ENCODE results near the gene PRSS2. TPM values are rescaled to one million over a fixed set of nuclear protein-coding genes. Genes with fewer than 3 reads are reported as not detected.

PRSS2 gene
- polyA plus RNA-seq, 1 experiment = not detected

GRCh38 chr7:142784716-142785115 lies 13.9 kb downstream of the PRSS2 start:
- H3K4me3 ChIP-seq (ENCODE audit: low read depth, low read length) = no peak overlapping the region
- POLR2A ChIA-PET = no interaction called here

DNA sequence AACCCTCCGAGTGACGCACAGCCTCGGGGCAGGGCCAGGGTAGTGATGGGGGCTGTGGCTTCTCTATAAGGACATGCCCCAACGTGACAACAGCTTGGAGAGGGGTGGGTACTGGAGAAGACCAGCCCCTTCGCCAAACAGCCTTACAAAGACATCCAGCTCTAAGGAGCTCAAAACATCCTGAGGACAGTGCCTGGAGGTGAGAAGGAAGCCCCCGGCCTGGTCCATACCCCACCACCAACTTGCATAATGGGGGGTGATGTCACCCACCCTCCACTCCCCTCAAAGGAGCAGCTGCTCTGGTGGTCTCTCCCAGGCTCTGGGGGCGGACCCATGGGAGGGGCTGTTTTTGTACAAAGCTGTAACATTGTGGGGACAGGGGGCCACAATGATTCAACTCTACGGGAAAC lies 15.1 kb downstream of the PRSS2 start:
- Histone ChIP-seq H3K4me3 (ENCODE audit: low read depth, low read length) (no peak overlapping the region), H3K27me3 (ENCODE audit: control insufficient read depth, insufficient read depth, low read length) (peaks cover 7% of the 10 kb centered on the region), H3K9me3 (ENCODE audit: control insufficient read depth, insufficient read depth, low read length) (no peaks in the 10 kb centered on the region), H3K27ac (ENCODE audit: low read depth, low read length) (no peak overlapping the region)
- POLR2A ChIA-PET = no interaction called here
- no peak for DNase-seq (ENCODE audit: low read depth, low spot score)
- TF ChIP-seq CTCF (IDR thresholded peaks at IDR 0.05; ENCODE audit: low read depth, low read length) = no peak
- CTCF ChIA-PET = interaction anchor here (0.5 to 6.8 kb wide), 10 partner anchors 23 to 483 kb away, joined by 3 to 262 read pairs (median 4); no protein-coding TSS in a partner anchor

More at GRCh38 chr7:142784716-142785115, 13.9 kb downstream of the PRSS2 start:
- no peak for DNase-seq (ENCODE audit: low read depth, low spot score)
- CTCF ChIA-PET = interaction anchor here (0.6 to 6.8 kb wide), 19 partner anchors 25 to 1380 kb away, joined by 3 to 262 read pairs (median 5); no protein-coding TSS in a partner anchor
- H3K27ac ChIP-seq (ENCODE audit: low read depth, low read length) = no peak overlapping the region
- peaks cover 7% of the 10 kb centered on the region for H3K27me3 ChIP-seq (ENCODE audit: control insufficient read depth, insufficient read depth, low read length)
- no peaks in the 10 kb centered on the region for H3K9me3 ChIP-seq (ENCODE audit: control insufficient read depth, insufficient read depth, low read length)
- TF ChIP-seq CTCF (IDR thresholded peaks at IDR 0.05; ENCODE audit: low read depth, low read length) = no peak

- TF ChIP-seq CTCF (IDR thresholded peaks at IDR 0.05; ENCODE audit: low read depth, low read length) = no peak
- H3K27me3 ChIP-seq (ENCODE audit: control insufficient read depth, insufficient read depth, low read length) = peaks cover 7% of the 10 kb centered on the region
- ChIA-PET CTCF (interaction anchor here (0.8 to 6.8 kb wide), 2 partner anchors 251 to 252 kb away, joined by 5 to 262 read pairs; no protein-coding TSS in a partner anchor), POLR2A (no interaction called here)
- H3K9me3 ChIP-seq (ENCODE audit: control insufficient read depth, insufficient read depth, low read length) = no peaks in the 10 kb centered on the region
- no peak overlapping the region for H3K27ac ChIP-seq (ENCODE audit: low read depth, low read length)
- H3K4me3 ChIP-seq (ENCODE audit: low read depth, low read length) = no peak overlapping the region
- DNase-seq (ENCODE audit: low read depth, low spot score) = no peak
Observed at GRCh38 chr7:142787034-142787768, 16.4 kb downstream of the PRSS2 start.

DNA sequence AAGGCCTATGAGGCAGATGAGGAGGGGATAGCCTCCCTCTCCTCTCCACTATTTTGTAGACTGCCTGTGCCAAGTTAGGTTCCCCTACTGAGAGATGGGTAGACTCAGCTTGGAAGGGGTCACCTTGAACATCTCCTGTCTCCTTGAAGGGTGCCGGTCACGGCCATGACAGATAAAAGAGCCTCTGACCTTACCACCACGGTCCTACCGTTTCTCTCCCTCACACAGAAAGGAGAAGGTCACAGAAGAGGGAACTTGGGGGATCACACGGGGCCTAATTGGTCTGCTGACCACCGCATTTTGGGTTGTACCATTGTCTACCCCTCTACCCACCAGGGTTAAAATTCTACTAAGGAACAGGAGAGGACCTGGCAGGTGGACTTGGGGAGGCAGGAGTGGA lies 17.0 kb downstream of the PRSS2 start:
- CTCF ChIA-PET = interaction anchor here (0.8 kb wide), 1 partner anchor 253 kb away, joined by 5 read pairs; no protein-coding TSS in a partner anchor
- Histone ChIP-seq H3K27ac (ENCODE audit: low read depth, low read length) (no peak overlapping the region), H3K4me3 (ENCODE audit: low read depth, low read length) (no peak overlapping the region), H3K27me3 (ENCODE audit: control insufficient read depth, insufficient read depth, low read length) (peaks cover 7% of the 10 kb centered on the region), H3K9me3 (ENCODE audit: control insufficient read depth, insufficient read depth, low read length) (no peaks in the 10 kb centered on the region)
- TF ChIP-seq CTCF (IDR thresholded peaks at IDR 0.05; ENCODE audit: low read depth, low read length) = no peak
- POLR2A ChIA-PET = no interaction called here
- no peak for DNase-seq (ENCODE audit: low read depth, low spot score)
